Heart right ventricle (tissue), 16 donors: Measurements from ENCODE around the gene CHRDL2. TPM values are rescaled to one million over a fixed set of nuclear protein-coding genes. Genes with fewer than 3 reads are reported as not detected.
"Not testable (repeated sequence)": the region's sequence is repeated elsewhere in the genome, so short reads cannot be mapped to it uniquely, and the experiment has no call there.

ENCODE experiments used
- ATAC-seq, 8 donors: fragments of 200-7000 bp; cut with Tn5 transposase; one replicate each; pipeline ENCODE4 v1.9.1; 2020; ENCODE audit warnings: mild to moderate bottlenecking in 8 of 8, moderate library complexity in 8 of 8, moderate number of reproducible peaks in 1 of 8
- DNase-seq, 2 donors: peaks; one replicate each; pipeline ENCODE4 v3.0.0-alpha.2; 2020
- H3K27ac ChIP-seq, 10 donors: fragments of 200-600 bp; sonication (generic) in 2 of 10; one replicate each; pipeline versions ENCODE4 v1.5.0 to v1.8.0; 2020 to 2022; ENCODE audit warnings: mild to moderate bottlenecking in 3 of 10
- H3K27me3 ChIP-seq, 7 donors: fragments of 200-600 bp; one replicate each; pipeline ENCODE4 v1.8.0; 2021 to 2022; ENCODE audit warnings: mild to moderate bottlenecking in 2 of 7
- H3K36me3 ChIP-seq, 9 donors: fragments of 200-600 bp; sonication (generic) in 1 of 9; one replicate each; pipeline versions ENCODE4 v1.5.0 to v1.8.0; 2020 to 2022; ENCODE audit warnings: mild to moderate bottlenecking in 2 of 9
- H3K4me1 ChIP-seq, 9 donors: fragments of 200-600 bp; sonication (generic) in 1 of 9; one replicate each; pipeline versions ENCODE4 v1.5.0 to v1.8.0; 2020 to 2022; ENCODE audit warnings: mild to moderate bottlenecking in 4 of 9
- H3K4me3 ChIP-seq, 10 donors: fragments of 200-600 bp; sonication (generic) in 2 of 10; one replicate each; pipeline versions ENCODE4 v1.5.0 to v1.8.0; 2020 to 2022; ENCODE audit warnings: mild to moderate bottlenecking in 7 of 10, moderate library complexity in 2 of 10
- H3K9me3 ChIP-seq, 11 donors: fragments of 200-600 bp in 10 of 11; sonication (generic) in 2 of 11; one replicate each; pipeline versions ENCODE4 v1.5.0 to v1.8.0; 2013 to 2022; ENCODE audit warnings: mild to moderate bottlenecking in 2 of 11, control low read depth in 1 of 11, moderate library complexity in 1 of 11
- WGBS, 2 donors: extraction: QIAGEN DNeasy Blood & Tissue Kit; methylation state at CpG; one replicate each; pipeline ENCODE4 v1.1.7; 2013; ENCODE audit warnings: inconsistent platforms in 1 of 2; 5-methylcytosine and 5-hydroxymethylcytosine counted together
- intact Hi-C, 10 donors: fragments of 100-400 bp; cut with DNase I; formaldehyde crosslinking; loops; one replicate each; pipeline versions ENCODE4 v1.11.1 to v1.14.2; 2022
- polyA plus RNA-seq, 2 donors: library from polyadenylated mRNA; stranded (reverse); fragments of 200-250 nt; gene quantifications; one replicate each; pipeline ENCODE4 v1.2.3, GENCODE V29; 2013
- total RNA-seq, 10 donors: library from RNA; stranded (reverse); fragmentation: NEBNext Ultra II Directional in 3 of 10; extraction: Animal tissue kit (Norgen Biotek cat#: 25700) in 3 of 10; gene quantifications; one replicate each; pipeline versions ENCODE4 v1.2.1 to v1.2.4, GENCODE V29; 2021 to 2023
- TF ChIP-seq, protein P1 (sequence below), 9 donors: fragments of 200-600 bp; sonication (generic) in 2 of 9; IDR thresholded peaks; one replicate each; pipeline versions ENCODE4 v1.5.0 to v1.8.0; 2021 to 2022; ENCODE audit warnings: antibody characterized with exemption in 9 of 9, mild to moderate bottlenecking in 5 of 9, moderate library complexity in 1 of 9
- donor health status: Arrhythmogenic right ventricular cardiomyopathy.
- donor health status: ischemic (EF 13 %, LVEDD 7.1; RV severe dilation, severe dysfunction).
- donor health status: healthy with polysubstance abuse.
- donor health status: DM: no; HTN: yes; CAD: no.
- donor health status: DM: no; HTN: no; CAD: no.
- donor health status: ischemic (EF 25% LVEDD 6.9; RV normal size, moderate dysfunction).
- donor health status: ischemic (EF 25% LVEDD 5.7; RV mildly dilated, moderate dysfunction).
- donor health status: healthy.
- donor health status: DM: yes; HTN: yes; CAD: no.
- donor health status: Ischemic cardiomyopathy.
- donor health status: ischemic (EF 35%, LVEDD 5.7; RV mildly dilated, moderate dysfunction).
- donor health status: nonischemic (EF 11% LVEDD 7.7; RV severe dilation, severe dysfunction).
- donor health status: DM: yes; HTN: yes; CAD: no.
- donor health status: PGD.
- donor health status: ischemic (EF 29% LVEDD 5.4; RV normal size, mild dysfunction).
- donor health status: nonischemic (EF 23%, LVEDD 6.1; RV moderate dilation, normal function).

CHRDL2 gene
- total and polyA plus RNA-seq, 12 donors: 1.00 to 19.7 (median 6.7) TPM

DNA sequence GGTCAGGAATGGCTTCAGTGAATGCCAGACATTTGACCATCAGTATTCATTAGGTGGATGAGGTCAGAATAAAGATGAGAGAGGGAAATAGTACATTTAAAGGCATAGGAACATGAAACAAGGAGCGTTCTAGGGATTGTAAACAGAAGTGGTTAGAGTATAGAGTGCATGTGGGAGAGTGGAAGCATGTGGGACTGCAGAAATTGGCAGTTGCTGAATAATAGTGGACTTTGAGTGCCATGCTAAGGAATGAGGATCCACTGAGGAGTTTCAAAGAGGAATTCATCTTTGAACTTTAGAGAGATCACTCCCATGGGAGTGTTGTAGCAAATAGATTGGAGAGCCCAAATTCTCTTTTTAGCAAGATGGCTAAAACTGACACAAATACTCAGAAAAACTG, 25.3 kb upstream of the CHRDL2 start:
- Histone ChIP-seq H3K27ac (no peak overlapping the region), H3K9me3 (peaks cover 0 to 4% (median 0%) of the 10 kb centered on the region in 11 donors), H3K36me3 (no peaks in the 10 kb centered on the region), H3K27me3 (no peaks in the 10 kb centered on the region), H3K4me3 (no peak overlapping the region), H3K4me1 (peaks cover 0 to 50% (median 26%) of the 10 kb centered on the region in 9 donors)
- DNase-seq (no peak), ATAC-seq (no peak)
- 92 to 98% methylated on average over 1 of the region's 1 CpG for WGBS, 2 donors
- intact Hi-C loops: no loop called here
- TF ChIP-seq, protein P1, sequence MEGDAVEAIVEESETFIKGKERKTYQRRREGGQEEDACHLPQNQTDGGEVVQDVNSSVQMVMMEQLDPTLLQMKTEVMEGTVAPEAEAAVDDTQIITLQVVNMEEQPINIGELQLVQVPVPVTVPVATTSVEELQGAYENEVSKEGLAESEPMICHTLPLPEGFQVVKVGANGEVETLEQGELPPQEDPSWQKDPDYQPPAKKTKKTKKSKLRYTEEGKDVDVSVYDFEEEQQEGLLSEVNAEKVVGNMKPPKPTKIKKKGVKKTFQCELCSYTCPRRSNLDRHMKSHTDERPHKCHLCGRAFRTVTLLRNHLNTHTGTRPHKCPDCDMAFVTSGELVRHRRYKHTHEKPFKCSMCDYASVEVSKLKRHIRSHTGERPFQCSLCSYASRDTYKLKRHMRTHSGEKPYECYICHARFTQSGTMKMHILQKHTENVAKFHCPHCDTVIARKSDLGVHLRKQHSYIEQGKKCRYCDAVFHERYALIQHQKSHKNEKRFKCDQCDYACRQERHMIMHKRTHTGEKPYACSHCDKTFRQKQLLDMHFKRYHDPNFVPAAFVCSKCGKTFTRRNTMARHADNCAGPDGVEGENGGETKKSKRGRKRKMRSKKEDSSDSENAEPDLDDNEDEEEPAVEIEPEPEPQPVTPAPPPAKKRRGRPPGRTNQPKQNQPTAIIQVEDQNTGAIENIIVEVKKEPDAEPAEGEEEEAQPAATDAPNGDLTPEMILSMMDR (IDR thresholded peaks at IDR 0.05): no peak

DNA sequence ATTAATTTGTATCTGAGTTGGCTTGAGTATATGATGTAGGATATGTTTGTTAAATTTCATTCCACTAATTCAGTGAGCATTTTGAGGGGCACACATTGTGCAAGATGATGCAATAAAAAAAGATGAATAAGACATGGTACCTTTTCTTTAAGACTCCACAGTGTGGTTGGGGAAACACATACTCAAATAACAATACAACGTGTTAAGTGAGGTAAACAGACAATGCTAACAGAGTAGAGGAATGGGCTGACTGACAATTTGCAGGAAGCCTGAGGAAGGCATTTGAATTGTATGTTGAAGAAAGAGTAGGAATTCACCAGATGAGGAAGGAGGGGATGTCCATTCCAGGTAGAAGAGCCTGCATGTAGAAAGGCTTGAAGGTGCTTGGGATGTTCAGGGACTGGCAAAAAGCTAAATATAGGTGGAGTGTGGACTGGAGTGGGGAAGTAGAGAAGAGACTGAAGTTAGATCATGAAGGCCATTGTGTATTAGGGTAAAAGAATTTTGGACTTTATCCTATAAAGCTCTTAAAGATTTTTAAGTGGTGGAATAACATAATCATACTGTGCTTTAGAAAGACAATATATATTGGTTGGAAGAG, 24.3 kb upstream of the CHRDL2 start:
- Histone ChIP-seq H3K4me3 (no peak overlapping the region), H3K4me1 (peaks cover 0 to 60% (median 27%) of the 10 kb centered on the region in 9 donors), H3K27me3 (no peaks in the 10 kb centered on the region), H3K36me3 (no peaks in the 10 kb centered on the region), H3K9me3 (peaks cover 0 to 4% (median 0%) of the 10 kb centered on the region in 11 donors), H3K27ac (peak overlapping the region in 1 of 10 donors; percentile 55)
- no peak for ATAC-seq
- DNase-seq: no peak
- TF ChIP-seq, protein P1 (IDR thresholded peaks at IDR 0.05): no peak
- intact Hi-C loops: no loop called here
- WGBS, 2 donors: 50 to 54% methylated on average over 1 of the region's 1 CpG

DNA sequence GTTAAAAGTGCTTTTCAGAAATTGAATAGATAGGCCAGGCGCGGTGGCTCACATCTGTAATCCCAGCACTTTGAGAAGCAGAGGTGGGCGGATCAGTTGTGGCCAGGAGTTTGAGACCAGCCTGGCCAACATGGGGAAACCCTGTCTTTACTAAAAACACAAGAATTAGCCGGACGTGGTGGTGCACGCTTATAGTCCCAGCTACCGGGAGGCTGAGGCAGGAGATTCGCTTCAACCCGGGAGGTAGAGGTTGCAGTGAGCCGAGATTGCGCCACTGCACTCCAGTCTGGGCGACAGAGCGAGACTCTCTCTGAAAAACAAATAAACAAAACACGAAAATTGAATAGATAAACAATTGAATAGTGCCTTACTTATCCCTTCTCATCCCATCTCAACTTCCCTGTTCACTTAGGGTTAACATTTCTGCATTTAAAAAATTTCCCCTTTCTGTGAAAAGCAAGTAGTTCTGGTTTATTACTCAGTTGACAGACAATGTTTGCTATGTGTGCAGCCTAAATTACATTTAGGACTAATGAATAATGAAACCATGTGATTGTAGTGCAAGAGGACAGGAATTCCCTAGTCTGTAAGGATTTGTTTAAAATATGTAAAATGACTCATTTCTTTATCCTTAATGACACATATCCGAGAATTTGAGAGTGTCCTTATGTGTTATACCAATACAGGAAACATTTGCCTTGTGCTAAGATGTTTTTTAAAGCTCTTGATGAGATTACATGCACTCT, 23.5 kb upstream of the CHRDL2 start:
- Histone ChIP-seq H3K4me1 (peaks cover 0 to 69% (median 35%) of the 10 kb centered on the region in 9 donors), H3K9me3 (peaks cover 0 to 4% (median 0%) of the 10 kb centered on the region in 11 donors), H3K36me3 (no peaks in the 10 kb centered on the region), H3K27ac (peak overlapping the region in 2 of 10 donors; percentile 47 to 55), H3K4me3 (no peak overlapping the region), H3K27me3 (no peaks in the 10 kb centered on the region)
- ATAC-seq (peak in 3 of 8 donors; percentile 48 to 70 (median 49)), DNase-seq (no peak)
- TF ChIP-seq, protein P1 (IDR thresholded peaks at IDR 0.05): no peak
- 84 to 88% methylated on average over 15 of the region's 15 CpGs for WGBS, 2 donors
- intact Hi-C loops: no loop called here

DNA sequence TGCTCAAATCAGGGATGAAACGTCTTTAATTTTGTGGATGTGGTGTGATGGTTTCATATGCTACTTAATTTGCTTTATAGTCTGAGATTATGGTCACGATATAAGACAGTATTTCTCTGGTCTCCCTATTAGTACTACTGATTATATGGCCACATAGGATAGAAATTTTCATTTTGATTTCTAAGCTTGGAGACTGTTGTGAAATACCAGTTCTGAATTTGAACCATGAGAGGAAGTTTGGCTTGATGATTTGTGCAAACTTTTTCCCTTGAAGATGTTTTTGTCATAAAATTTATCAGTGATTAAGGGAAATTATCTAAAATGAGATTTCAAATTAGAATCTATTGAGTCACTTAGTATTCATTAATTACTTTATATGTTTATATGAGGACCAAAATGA, 20.1 kb upstream of the CHRDL2 start:
- Histone ChIP-seq H3K27ac (no peak overlapping the region), H3K27me3 (no peaks in the 10 kb centered on the region), H3K9me3 (no peaks in the 10 kb centered on the region), H3K36me3 (no peaks in the 10 kb centered on the region), H3K4me1 (peaks cover 3 to 75% (median 45%) of the 10 kb centered on the region in 9 donors), H3K4me3 (no peak overlapping the region)
- TF ChIP-seq, protein P1 (IDR thresholded peaks at IDR 0.05): no peak
- 89 to 96% methylated on average over 2 of the region's 2 CpGs for WGBS, 2 donors
- ATAC-seq (no peak), DNase-seq (no peak)
- intact Hi-C loops: no loop called here

DNA sequence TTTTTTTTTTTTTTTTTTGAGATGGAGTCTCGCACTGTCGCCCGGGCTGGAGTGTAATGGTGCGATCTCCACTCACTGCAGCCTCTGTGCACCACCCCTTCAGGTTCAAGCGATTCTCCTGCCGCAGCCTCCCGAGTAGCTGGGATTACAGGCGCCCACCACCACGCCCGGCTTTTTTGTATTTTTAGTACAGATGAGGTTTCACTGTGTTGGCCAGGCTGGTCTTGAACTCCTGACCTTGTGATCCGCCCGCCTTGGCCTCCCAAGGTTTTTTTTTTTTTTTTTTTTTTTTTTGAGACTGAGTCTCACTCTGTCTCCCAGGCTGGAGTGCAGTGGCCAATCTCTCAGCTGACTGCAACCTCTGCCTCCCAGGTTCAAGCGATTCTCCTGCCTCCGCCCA, 19.4 kb upstream of the CHRDL2 start:
- 98 to 99% methylated on average over 12 to 14 of the region's 14 CpGs for WGBS, 2 donors
- H3K4me3 ChIP-seq, DNase-seq, H3K36me3 ChIP-seq, H3K9me3 ChIP-seq, H3K27ac ChIP-seq, ATAC-seq, H3K27me3 ChIP-seq, intact Hi-C loops: not testable (repeated sequence)
- peaks cover 3 to 68% (median 38%) of the 10 kb centered on the region in 9 donors for H3K4me1 ChIP-seq
